Measurements from ENCODE around the gene FHIT. TPM values are rescaled to one million over a fixed set of nuclear protein-coding genes. Genes with fewer than 3 reads are reported as not detected.

FHIT gene
- total and polyA plus RNA-seq, 2 of the 4 experiments (the other 2 are of a cell fraction), result 0.07 TPM; not detected in 1

- ChIA-PET POLR2A (ENCODE audit: unreplicated experiment) (no interaction called here), CTCF (no interaction called here)
- H2AFZ ChIP-seq (replicated peaks; ENCODE audit: low read length, poor library complexity), result no peak overlapping the region
- no peak overlapping the region for H3K4me2 ChIP-seq (ENCODE audit: low read depth, low read length)
- H3K4me1 ChIP-seq (ENCODE audit: control insufficient read depth, insufficient read depth, low read length), result no peaks in the 10 kb centered on the region
- H3K27ac ChIP-seq (ENCODE audit: insufficient read depth, low read length), result no peak overlapping the region
- H2BK20ac ChIP-seq (ENCODE audit: low read depth, low read length), result no peak overlapping the region
- no peak overlapping the region for H4K91ac ChIP-seq (ENCODE audit: insufficient read depth, low read depth, low read length)
- H3K9ac ChIP-seq (ENCODE audit: low read depth, low read length), result no peak overlapping the region
- in situ Hi-C loops (cut with MboI; ENCODE audit: low sequenced_read_pairs) (no loop called here), dilution Hi-C loops (cut with HindIII; ENCODE audit: low sequenced_read_pairs, unreplicated experiment) (no loop called here), intact Hi-C loops (cut with micrococcal nuclease) (no loop called here)
- DNase-seq (no peak), ATAC-seq (ENCODE audit: low read depth) (no peak)
- no peak overlapping the region for H2BK15ac ChIP-seq (ENCODE audit: low read depth, low read length)
- H2AK9ac ChIP-seq (replicated peaks; ENCODE audit: low read depth, low read length, poor library complexity), result no peak overlapping the region
- no peaks in the 10 kb centered on the region for H3K36me3 ChIP-seq (ENCODE audit: control insufficient read depth, insufficient read depth, low read length)
- no peak overlapping the region for H2BK5ac ChIP-seq (ENCODE audit: low read depth, low read length, poor library complexity, severe bottlenecking)
- H4K20me1 ChIP-seq (ENCODE audit: insufficient read depth, low read length), result no peaks in the 10 kb centered on the region
- H2AK5ac ChIP-seq (ENCODE audit: low read depth, low read length), result no peak overlapping the region
- no peak overlapping the region for H3K4me3 ChIP-seq (ENCODE audit: insufficient read depth, low read depth, low read length)
- no peak overlapping the region for H3K56ac ChIP-seq (ENCODE audit: extremely low read depth, insufficient read depth, low read length)
- H3K14ac ChIP-seq (replicated peaks; ENCODE audit: low read depth, low read length), result no peak overlapping the region
- BruUV-seq (replicated peaks), result no TSS peak
- H3K18ac ChIP-seq (ENCODE audit: low read depth, low read length), result no peak overlapping the region
- H4K5ac ChIP-seq (ENCODE audit: low read depth, low read length), result no peak overlapping the region
- H3K4ac ChIP-seq (ENCODE audit: low read depth, low read length), result no peak overlapping the region
- WGBS, 2 experiments (ENCODE audit: extremely low coverage in 2 of 2, insufficient read length in 1 of 2), result no CpG with 5 or more reads among the region's 2 CpGs
- TF ChIP-seq MAZ (IDR thresholded peaks at IDR 0.05; ENCODE audit: borderline replicate concordance, low read depth, low read length), result no peak
- TF ChIP-seq RCOR1 (IDR thresholded peaks at IDR 0.05; ENCODE audit: insufficient replicate concordance, low read length), result no peak
- no peak for TF ChIP-seq CEBPB (IDR thresholded peaks at IDR 0.05; ENCODE audit: low read depth, low read length)
- no peak for TF ChIP-seq CHD1 (IDR thresholded peaks at IDR 0.05; ENCODE audit: low read depth, low read length)
- no peak for TF ChIP-seq MAFK (IDR thresholded peaks at IDR 0.05; ENCODE audit: low read depth, low read length)
- no peak for TF ChIP-seq MXI1 (IDR thresholded peaks at IDR 0.05; ENCODE audit: borderline replicate concordance, low read depth, low read length)
- no peak for TF ChIP-seq FOS (IDR thresholded peaks at IDR 0.05; ENCODE audit: low read depth, low read length)
- no peak for TF ChIP-seq RFX5 (IDR thresholded peaks at IDR 0.05; ENCODE audit: low read depth, low read length)
- no peak for TF ChIP-seq CTCF (conservative IDR thresholded peaks at IDR 0.05; ENCODE audit: low read depth, low read length)
- no peak for TF ChIP-seq ELK1 (IDR thresholded peaks at IDR 0.05; ENCODE audit: borderline replicate concordance, low read depth, low read length)
- TF ChIP-seq RAD21 (IDR thresholded peaks at IDR 0.05; ENCODE audit: low read length), result no peak
- no peak for TF ChIP-seq BHLHE40 (IDR thresholded peaks at IDR 0.05; ENCODE audit: low read depth, low read length)
- TF ChIP-seq SMC3 (IDR thresholded peaks at IDR 0.05; ENCODE audit: low read depth, low read length), result no peak
- TF ChIP-seq NFE2L2 (IDR thresholded peaks at IDR 0.05; ENCODE audit: low read depth, low read length), result no peak
- TF ChIP-seq USF2 (IDR thresholded peaks at IDR 0.05; ENCODE audit: low read depth, low read length), result no peak
- no peak for TF ChIP-seq POLR2A (IDR thresholded peaks at IDR 0.05; ENCODE audit: low read depth, low read length)
- no peaks in the 10 kb centered on the region for H3K9me1 ChIP-seq (ENCODE audit: insufficient read depth, low read length)
- no peak overlapping the region for H2BK120ac ChIP-seq (ENCODE audit: low read depth, low read length)
- H3K27me3 ChIP-seq (ENCODE audit: control insufficient read depth, insufficient read depth, low read length), result no peaks in the 10 kb centered on the region
- no peak overlapping the region for H3K23ac ChIP-seq (ENCODE audit: low read depth, low read length)
- H4K8ac ChIP-seq (ENCODE audit: low read depth in 2 of 2, low read length in 2 of 2), result no peak overlapping the region
- no peaks in the 10 kb centered on the region for H3K79me1 ChIP-seq (ENCODE audit: low read depth in 1 of 2, low read length in 2 of 2)
- H3K9me3 ChIP-seq (ENCODE audit: control insufficient read depth, insufficient read depth, low read length), result no peaks in the 10 kb centered on the region
Measured at GRCh38 chr3:60065227-60065868, 1185.9 kb downstream of the FHIT start.
